GM23248 (cell line): ENCODE measurements around the gene PRRG1.

Experiments used
- EZH2 ChIP-seq: fragments of 200-600 bp; sonication (generic); IDR thresholded peaks from 2 replicates; pipeline ENCODE4 v1.6.1; 2018; ENCODE audit warnings: antibody characterized with exemption, mild to moderate bottlenecking; ENCODE audit not compliant: insufficient read depth, poor library complexity, severe bottlenecking
- EZH2phosphoT487 ChIP-seq: fragments of 200-600 bp; sonication (generic); IDR thresholded peaks from 2 replicates; pipeline ENCODE4 v1.6.1; 2018; ENCODE audit warnings: antibody characterized with exemption, moderate library complexity, mild to moderate bottlenecking, low read depth; ENCODE audit not compliant: insufficient read depth

DNA sequence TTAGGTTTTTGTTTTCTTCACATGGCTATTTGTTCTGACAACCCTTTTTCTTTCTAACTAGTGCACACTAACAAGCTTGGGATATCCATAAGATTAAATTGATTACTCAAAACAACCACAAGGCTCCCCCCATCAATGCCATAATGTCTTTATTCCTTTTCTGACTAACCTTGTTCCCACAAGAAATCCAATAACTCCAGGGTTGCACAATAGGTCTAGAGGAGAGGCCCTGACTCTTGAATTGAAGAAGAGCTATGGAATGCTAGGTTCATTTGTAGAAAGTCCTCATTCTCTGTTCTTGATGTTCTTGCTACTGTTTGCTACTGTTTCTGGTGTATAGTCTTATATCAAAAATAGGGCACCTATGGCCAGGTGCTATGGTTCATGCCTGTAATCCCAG lies 71.0 kb downstream of the PRRG1 start:
- TF ChIP-seq EZH2 (no peak), EZH2phosphoT487 (no peak)
